ENCODE data around the gene EP400.

The EP400 gene

DNA sequence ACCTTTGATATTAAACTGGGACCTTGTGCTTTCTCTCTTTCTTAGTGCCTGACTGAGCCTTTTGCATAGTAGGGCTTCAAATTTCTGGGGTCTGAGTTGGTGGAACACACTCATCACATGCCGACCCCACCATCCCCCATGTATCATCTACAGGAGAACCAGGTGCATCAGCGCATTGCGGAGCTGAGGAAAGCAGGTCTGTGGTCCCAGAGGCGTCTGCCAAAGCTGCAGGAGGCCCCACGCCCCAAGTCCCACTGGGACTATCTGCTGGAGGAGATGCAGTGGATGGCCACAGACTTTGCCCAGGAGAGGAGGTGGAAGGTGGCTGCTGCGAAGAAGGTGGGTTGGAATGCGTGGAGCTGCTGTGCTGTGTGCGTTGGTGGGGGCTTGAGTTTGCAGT is 37.8 kb downstream of the EP400 start:
- no peak for DNase-seq (ENCODE audit: low spot score)

DNA sequence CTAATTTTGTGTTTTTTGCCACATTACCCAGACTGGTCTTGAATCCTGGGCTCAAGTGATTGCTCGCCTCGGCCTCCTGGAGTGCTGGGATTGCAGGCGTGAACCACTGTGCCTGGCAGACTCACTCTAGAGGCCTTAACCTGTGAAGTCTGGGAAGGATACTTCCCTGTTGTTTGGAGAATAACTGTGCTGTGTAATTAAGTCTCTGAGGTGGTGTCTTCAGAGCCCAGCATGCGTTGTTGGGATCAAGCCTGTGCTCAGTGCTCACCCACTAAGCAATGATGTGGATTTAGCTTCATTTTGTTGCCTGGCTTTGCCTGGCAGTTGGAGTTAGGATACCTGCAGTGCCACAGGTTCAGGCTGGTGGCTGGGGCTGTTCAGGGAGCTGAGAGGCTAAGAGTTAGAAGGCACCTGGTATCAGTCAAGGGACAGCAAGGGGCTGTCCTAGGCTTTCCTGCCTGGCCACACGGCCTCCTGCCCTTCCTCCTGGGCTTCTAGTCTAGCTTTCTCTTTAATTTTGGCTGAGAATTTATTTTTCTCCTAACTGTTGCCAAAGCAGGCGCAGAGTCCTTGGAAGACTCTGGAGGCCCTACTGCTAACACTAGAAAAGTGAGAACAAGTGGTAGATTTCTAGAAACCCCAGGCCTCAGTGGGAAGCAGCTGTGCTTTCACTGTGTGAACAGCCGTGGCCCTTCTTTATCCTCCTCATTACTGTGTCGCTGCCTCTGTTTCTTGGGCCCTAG is 38.5 kb downstream of the EP400 start:
- no peak for DNase-seq (ENCODE audit: low spot score)

DNA sequence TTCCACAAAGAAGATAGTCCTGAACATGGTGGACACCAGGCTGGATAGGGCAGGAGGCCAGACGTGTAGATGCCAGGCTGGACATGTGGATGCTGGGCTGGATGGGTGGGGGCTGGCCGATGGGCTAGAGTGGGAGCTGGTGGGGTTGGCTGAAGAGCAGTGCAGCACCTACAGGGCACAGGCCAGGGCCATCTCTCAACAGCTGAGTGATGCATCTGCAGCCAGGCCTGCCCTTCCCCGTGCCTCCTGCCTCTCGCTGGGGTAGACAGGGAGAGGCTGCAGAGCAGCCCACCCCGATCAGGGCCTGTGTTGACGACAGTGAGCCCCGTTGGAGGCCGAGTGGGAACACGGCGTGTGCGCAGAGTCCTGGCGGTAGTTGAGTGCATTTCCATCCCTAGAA is 39.3 kb downstream of the EP400 start:
- no peak for DNase-seq (ENCODE audit: low spot score)

DNA sequence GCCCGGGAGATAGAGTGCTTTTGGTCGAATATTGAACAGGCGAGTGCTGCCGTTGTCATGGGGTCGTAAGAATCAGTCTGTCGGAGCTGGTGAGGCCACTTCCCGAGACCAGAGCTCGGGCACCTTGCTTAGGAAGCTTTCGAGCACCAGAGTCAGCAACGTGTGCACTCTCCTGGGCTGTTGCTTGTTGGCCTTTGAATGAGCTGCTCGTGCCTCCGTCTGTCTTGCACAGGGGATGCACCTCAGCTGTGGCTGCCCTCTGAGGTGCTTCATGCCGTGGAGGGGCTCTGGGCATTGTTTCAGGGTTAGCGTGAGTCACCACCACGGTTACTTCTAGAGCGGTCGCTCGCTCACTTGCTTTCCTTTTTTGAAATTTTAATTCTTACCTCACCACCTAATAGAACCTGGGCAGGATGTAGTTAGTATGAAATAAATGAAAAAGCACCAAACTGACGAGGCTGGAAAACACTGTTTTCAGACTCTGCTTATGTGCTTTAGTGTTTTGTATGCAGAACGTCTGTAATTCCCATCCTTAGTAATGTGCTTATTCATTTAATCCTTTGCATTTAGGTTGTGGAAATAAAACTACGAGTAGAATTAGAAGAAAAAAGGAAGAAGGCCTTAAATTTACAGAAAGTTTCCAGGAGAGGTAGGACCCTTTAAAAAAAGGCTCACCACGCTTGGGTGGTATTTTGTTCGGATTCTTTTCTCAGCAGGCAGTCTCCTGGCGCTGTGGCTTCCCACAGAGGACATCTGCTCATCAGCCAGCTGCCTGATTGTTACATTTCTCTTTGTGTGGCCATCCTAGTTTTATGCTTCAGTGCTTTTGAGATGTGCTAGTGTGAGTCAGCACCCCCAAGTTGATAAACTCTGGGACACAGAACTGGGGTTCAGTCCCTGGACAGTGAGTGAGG is 40.6 kb downstream of the EP400 start:
- no peak for DNase-seq (ENCODE audit: low spot score)

DNA sequence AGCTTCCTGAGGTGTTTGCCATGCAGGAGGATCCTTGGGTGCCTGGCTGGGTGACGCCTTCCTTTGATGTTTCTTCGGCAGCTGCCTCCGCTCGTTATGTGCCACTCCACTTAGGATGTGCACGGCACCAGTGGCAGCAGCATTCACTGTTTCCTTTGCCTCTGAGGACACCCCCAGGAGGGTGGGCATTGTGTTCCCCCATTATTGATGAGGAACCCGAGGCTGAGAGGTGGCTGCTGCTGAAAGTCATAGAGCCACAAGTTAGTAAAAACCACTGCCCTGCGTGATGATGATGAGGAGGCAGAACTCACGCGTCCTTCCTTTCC is 41.2 kb downstream of the EP400 start:
- no peak for DNase-seq (ENCODE audit: low spot score)

DNA sequence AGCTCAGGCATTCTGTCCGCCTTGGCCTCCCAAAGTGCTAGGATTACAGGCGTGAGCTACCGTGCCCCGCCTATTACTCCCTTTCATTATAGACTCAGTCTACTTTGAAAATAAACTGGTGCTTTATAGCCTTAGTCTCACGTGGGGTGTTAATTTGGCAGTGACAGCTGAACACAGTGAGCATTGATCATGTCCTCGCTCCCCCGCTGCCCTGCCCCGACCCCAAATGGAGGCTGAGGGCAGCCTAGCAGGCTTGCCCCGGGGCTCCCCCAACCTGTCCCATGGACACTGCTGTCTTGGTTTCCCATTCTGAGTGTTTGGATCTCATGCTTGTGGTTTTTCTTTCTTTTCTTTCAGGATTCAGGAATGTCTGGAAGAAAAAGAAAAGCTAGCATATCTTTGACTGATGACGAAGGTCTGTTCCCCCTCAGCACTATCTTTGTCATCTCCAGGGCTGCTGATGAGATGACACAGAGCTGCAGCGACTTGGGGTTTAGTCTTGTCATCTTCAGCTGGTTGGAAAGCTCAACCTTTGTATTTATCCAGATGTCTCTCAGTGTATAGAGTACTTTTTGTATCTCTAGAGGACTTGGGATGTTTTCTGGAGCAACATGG is 42.2 kb downstream of the EP400 start:
- DNase-seq (ENCODE audit: low spot score) = no peak

DNA sequence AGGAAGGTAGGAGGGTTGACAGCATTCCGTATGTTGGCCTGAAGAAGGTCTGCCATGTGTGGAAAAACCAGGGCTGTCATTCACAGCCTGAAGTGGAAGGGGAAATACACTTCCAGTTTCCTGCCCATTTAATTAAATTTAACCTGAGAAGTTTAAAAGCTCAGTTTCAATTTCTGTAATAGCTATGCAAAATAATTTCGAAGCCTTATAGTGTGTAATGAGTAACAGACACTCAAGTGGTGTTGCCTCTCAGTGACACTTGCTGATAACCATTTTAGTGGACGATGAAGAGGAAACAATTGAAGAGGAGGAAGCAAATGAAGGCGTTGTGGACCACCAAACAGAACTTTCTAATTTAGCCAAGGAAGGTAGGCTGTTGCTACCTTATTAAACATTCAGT is 44.8 kb downstream of the EP400 start:
- no peak for DNase-seq (ENCODE audit: low spot score)

DNA sequence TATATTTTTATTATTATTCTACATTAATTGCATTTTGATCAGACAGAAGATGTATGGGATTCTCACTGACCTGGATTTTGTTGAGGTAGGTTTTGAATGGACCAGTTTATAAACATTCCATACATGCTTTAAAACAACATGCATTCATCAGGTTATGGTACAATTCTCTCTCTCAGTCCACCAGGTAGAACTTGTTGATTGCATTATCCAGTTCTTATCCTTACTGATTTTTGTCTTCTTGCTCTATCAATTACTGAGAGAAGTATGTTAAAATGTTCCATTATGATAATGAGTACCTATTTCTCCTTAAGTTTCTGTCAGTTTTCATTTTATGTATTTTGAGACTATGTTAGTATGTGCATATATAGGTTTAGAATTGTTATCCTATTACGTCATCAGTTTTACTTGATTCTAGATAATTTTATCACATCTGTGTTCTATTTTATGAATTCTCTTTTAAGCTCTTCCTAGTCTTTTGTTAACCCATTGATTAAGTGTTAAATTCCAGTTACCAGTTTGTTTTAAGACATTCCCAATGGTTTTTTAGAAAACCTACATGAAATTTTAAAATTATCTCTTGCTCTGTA is 50.6 kb downstream of the EP400 start:
- no peak for DNase-seq (ENCODE audit: low spot score)

DNA sequence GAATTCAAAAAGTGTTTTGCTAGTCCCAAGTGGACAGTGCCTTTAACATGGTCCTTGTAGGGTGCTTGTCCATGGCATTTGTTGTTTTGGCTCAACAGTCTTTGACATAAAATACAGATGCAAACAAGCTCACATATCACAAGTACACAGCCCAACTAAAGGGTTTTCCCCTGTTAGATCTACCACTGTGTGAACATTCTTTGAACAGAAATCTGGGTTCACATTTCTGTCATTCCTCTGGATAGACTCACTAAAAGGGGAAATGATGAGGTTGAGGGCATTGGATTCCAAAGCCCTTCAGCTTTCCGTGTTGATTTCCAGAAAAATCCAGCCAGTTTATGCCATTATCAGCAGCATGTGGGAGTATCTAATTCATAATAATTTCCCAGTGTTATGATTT is 54.1 kb downstream of the EP400 start:
- no peak for DNase-seq (ENCODE audit: low spot score)

DNA sequence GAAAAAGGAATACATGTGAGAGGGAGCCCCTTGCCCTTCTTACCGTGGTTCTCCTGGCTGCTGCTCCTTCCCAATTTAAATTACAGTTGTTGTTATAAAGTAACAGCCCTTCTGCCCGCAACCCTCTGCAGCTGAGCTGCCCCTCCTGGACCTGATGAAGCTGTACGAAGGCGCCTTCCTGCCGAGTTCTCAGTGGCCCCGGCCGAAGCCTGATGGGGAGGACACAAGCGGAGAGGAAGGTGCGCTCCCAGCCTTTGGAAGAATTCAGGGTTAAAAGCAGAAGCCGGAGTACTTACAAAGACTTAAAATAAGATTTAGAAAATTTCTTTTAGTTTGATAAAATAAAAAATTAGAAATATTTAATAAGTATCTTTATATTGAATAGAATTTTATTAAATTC is 55.2 kb downstream of the EP400 start:
- no peak for DNase-seq (ENCODE audit: low spot score)

DNA sequence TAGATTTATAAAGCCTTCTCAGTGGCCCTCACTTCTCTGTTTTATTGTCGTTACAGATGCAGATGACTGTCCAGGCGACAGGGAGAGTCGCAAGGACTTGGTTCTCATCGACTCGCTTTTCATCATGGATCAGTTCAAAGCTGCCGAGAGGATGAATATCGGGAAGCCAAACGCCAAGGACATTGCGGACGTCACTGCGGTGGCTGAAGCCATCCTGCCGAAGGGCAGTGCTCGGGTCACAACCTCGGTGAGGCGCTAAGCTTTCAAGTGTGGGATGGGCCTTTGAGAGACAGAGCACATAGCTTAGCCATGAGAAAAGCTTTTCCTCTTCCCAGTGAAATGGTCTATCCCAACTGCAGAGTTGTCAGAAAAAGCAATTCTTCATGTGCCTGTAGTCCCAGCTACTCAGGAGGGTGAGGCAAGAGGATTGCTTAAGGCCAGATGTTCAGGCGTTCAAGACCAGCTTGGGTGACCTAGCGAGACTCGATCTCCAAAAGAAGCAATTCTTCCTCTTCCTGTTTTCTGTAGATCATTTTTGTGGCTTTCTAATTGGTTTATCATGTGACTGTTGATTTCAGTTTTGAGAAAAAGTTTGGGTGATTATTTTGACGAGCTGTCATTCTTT is 56.4 kb downstream of the EP400 start:
- no peak for DNase-seq (ENCODE audit: low spot score)

DNA sequence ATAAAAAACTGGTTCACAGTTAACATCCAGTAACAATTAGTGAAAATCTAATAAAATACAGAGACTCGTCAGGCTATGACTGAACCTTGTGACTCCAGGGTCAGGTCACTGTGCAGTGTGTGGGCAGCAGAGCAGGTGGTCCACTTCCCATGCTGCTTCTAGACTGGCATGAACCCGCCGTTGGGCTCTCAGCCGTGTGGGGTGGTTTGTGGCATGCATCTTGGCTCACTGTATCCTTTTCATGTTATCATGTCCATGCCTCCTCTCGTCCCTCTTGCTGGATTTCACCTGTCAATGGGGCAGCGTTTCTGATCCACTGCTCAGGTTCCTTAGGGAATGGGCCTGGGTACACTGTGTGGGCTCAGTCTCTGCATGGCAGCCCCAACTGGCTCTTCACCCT is 57.3 kb downstream of the EP400 start:
- DNase-seq (ENCODE audit: low spot score) = no peak

DNA sequence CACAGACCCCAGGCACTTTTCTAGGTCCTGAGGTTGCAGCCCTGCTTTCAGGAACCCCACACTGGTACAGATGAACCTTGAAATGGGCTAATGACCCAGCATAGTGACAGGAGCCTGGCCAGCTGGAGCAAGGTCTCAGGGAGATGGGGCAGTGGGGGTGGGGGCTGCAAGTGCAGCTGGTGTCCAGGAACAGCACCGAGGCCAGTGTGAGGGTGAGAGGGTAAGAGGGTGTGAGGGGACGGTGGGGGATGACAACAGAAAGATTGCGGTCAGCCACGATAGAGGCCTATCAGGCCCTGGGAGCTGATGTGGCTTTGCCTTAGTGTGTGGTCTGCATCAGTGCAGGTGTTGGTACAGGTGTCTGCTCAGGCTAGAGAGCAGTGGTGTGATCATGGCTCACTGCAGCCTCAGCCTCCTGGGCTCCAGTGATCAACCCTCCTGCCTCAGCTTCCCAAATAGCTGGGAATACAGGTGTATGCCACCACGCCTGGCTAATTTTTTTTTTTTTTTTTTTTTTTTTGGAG is 59.7 kb downstream of the EP400 start:
- no peak for DNase-seq (ENCODE audit: low spot score)

DNA sequence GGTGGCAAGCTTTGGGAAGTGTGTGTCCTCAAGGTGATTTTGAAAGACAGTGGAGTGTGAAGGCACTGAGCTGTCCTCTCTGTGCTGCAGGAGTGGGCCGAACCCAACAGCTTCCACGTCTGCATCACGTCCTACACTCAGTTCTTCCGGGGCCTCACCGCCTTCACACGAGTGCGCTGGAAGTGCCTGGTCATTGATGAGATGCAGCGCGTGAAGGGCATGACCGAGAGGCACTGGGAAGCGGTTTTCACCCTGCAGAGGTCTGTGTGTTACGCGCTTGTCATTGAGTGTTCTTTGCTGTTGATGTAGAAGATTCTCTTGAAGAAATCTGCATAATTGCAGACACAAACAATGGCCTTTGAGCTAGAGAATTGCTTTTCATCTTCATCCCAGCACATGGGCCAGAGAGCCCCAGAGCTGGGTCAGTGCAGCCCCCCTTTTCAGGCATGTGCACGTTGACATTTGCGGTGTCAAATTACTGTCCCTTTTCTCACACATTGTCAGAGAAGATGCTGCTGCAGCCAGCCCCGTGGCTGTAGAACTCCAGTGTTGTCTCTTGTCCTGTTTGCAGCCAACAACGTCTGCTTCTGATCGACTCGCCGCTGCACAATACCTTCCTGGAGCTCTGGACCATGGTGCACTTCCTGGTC is 63.3 kb downstream of the EP400 start:
- no peak for DNase-seq (ENCODE audit: low spot score)

DNA sequence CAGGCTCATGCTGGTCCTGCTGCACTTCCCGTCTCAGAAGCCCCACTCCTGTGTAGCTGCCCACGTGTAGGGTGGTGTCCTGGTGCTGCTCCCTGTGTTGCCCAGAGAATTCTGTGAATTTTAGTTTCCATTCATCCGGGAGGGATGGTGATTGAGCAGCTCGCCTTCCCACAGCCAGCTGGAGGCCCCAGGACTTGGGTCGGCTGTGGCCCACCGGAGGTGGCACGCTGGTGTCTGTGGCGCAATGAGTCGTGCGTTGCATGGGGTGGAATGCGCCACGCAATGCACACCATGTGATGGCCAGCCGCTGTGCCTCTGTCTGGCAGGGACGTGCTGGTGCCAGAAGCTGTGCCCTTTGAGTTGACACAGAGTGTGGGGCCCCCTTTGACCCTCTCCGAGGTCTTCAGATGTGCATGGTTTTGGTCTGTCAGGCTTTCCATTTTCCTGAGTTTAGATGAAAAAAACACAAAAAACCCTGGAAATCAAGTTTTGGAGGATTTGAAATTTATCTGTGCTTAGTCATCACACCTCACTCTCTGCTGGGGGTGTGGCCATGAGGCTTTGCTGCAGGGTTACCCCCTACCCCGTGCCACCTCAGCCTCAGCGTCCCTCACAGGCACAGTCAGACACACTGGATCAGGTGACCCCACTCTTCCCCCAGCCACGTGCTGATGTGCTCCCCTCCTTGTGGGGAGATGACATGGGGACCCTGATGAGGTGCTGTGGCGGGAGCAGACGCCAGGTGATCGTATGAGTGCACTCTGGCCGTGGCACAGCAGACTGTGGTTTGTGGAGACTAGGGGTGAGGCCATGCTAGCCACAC is 64.6 kb downstream of the EP400 start:
- DNase-seq (ENCODE audit: low spot score) = no peak

DNA sequence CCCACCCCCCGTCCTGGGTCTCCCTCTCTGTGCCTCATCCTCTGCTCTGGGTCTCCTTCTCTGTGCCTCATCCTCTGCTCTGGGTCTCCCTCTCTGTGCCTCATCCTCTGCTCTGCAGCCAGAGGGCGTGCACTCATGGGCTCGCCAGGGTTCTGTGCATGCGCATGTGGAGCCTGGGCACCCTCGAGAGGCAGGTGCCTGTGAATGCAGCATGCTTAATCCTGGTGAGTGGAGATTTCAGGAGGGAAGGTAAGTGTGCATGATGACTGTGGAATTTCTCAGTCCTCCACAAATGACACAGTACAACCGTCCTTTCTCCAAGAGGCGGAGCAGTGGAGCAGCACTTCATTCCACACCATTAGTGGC is 65.2 kb downstream of the EP400 start:
- DNase-seq (ENCODE audit: low spot score) = no peak

DNA sequence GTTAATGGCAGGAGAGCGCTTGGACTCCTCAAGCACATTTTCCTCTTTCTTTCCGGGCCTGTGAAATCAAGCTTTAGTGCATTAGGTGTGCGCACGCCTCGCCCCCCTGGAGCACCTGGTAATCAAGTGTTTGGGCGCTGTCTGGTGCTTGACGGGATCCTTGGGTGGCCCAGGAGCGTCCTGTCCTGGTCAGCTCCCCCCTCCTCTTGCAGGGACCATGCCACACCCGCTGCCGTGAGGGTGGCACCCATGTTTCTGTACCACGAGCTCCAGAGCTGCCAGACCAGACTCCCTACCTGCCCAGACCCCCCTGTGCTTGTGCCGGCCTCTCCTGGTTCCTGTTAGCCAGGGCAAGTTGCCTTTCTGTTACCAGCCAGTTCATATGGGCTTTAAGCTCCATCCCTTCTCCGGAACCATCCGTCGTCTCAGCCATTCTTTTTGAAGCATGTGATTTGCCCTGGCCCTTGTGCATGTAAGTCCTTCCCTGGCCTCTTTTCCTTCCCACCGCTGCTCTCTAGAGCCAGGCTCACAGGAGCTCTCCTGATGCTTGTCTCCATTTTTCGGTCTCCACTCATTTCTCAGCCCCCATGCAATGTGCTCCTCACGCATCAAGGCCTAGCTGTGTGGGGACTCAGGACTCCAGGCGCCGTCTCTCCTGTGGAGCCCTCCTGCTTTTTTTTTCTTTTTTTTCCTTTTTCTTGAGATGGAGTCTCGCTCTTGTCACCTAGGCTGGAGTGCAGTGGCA is 66.1 kb downstream of the EP400 start:
- DNase-seq (ENCODE audit: low spot score) = no peak

DNA sequence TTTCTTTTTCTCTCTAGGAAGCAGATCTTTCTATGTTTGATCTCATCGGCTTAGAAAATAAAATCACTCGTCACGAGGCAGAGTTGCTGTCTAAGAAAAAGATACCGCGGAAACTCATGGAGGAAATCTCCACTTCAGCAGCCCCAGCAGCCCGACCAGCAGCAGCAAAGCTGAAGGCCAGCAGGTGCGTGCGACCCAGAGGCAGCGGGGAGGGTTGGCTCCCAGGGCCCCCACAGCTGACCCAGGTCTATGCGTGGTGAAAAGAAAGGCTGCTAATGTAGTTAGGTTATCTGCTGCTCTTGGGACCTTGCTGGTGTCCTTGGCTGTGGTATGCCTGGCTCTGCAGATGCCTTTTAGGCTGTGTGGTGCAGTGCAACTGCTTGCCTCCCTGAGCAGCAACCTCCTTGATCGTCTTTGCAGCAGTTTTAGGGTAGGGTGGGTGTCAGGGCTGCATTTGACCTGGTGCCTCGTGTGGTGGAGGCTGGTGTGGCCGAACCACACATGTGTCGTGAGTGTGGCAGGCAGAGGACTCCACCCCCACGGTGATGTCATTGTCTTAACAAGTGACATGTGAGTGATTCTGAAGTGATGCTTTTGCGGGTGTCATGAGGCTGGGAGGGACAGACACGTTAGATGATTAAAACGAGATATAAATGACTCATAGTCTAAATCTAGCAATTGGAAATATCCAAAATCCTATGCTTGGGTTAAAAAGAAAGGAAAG is 68.6 kb downstream of the EP400 start:
- DNase-seq (ENCODE audit: low spot score) = no peak

DNA sequence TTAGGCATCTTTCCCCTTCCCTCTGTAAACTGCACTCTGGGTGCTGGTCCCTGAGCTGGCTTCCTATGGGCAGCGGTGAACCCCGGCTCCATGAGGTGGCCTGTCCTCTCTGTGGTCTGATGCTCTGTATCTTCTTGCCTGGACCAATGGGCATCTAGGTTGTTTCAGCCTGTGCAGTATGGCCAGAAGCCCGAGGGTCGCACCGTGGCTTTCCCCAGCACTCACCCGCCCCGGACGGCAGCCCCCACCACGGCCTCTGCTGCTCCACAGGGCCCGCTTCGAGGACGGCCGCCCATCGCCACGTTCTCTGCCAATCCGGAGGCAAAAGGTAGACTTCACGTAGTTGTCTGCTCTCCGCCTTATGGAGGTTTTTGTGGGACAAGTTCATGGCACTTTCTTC is 70.1 kb downstream of the EP400 start:
- no peak for DNase-seq (ENCODE audit: low spot score)
